NCI-H748 (cell line): ENCODE measurements around the gene AFMID.
"Not testable (repeated sequence)": the region's sequence is repeated elsewhere in the genome, so short reads cannot be mapped to it uniquely, and the experiment has no call there.

Experiments
- DNase-seq: peaks from one replicate; lab custom pipeline; 2025; ENCODE audit not compliant: unreplicated experiment; lab: John Stamatoyannopoulos, UW

Gene AFMID

GRCh38 chr17:78219396-78220150, 32.4 kb downstream of the AFMID start:
- DNase-seq: no peak

- DNase-seq: no peak
Observed at GRCh38 chr17:78223061-78223460, 35.9 kb downstream of the AFMID start.

DNA sequence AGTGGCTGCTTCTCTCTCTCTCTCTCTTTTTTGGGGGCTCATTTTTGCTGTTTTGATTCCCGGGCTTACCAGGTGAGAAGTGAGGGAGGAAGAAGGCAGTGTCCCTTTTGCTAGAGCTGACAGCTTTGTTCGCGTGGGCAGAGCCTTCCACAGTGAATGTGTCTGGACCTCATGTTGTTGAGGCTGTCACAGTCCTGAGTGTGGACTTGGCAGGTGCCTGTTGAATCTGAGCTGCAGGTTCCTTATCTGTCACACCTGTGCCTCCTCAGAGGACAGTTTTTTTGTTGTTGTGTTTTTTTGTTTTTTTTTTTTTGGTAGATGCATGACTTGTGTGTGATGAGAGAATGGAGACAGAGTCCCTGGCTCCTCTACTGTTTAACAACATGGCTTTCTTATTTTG, 36.6 kb downstream of the AFMID start:
- DNase-seq: no peak

DNA sequence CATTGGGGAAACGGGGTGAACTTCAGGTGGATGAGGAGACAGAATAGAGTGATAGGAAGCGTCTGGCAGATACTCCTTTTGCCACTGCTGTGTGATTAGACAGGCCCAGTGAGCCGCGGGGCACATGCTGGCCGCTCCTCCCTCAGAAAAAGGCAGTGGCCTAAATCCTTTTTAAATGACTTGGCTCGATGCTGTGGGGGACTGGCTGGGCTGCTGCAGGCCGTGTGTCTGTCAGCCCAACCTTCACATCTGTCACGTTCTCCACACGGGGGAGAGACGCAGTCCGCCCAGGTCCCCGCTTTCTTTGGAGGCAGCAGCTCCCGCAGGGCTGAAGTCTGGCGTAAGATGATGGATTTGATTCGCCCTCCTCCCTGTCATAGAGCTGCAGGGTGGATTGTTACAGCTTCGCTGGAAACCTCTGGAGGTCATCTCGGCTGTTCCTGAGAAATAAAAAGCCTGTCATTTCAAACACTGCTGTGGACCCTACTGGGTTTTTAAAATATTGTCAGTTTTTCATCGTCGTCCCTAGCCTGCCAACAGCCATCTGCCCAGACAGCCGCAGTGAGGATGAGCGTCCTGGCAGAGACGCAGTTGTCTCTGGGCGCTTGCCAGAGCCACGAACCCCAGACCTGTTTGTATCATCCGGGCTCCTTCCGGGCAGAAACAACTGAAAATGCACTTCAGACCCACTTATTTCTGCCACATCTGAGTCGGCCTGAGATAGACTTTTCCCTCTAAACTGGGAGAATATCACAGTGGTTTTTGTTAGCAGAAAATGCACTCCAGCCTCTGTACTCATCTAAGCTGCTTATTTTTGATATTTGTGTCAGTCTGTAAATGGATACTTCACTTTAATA, 37.3 kb downstream of the AFMID start:
- DNase-seq: no peak

DNA sequence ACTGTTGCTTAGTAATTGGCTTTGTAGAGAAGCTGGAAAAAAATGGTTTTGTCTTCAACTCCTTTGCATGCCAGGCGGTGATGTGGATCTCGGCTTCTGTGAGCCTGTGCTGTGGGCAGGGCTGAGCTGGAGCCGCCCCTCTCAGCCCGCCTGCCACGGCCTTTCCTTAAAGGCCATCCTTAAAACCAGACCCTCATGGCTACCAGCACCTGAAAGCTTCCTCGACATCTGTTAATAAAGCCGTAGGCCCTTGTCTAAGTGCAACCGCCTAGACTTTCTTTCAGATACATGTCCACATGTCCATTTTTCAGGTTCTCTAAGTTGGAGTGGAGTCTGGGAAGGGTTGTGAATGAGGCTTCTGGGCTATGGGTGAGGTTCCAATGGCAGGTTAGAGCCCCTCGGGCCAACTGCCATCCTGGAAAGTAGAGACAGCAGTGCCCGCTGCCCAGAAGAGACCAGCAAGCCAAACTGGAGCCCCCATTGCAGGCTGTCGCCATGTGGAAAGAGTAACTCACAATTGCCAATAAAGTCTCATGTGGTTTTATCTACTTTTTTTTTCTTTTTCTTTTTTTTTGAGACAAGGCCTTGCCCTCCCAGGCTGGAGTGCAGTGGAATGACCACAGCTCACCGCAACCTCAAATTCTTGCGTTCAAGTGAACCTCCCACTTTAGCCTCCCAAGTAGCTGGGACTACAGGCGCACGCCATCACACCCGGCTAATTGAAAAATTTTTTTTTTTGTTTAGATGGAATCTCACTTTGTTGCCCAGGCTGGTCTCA, 38.1 kb downstream of the AFMID start:
- DNase-seq: no peak

- DNase-seq: no peak
Observed at GRCh38 chr17:78226055-78226758, 39.0 kb downstream of the AFMID start.

GRCh38 chr17:78226759-78227454, 39.7 kb downstream of the AFMID start:
- peak; percentile 14 for DNase-seq

DNA sequence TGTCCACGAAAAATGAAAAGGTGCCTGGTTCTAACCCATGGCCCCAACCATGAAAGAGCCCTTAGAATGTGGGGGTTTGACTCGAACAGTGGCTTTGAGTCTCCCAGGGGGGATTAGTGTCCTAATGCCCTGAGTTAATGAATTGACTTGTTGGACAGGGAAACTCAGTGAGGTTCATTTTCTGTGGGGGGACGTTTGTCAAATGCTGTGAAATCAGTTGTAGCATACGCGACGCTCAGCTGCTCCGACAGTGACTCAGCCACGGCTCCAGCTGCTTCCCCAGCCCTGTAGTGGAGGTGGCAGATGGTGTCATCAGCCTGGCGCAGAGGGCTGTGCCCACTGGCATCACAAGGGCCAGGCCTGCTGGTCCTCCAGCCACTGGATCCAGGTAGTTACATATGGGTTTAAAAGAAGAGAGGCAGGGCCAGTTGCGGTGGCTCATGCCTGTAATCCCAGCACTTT, 40.3 kb downstream of the AFMID start:
- no peak for DNase-seq

- DNase-seq: no peak
Observed at GRCh38 chr17:78228176-78228575, 41.0 kb downstream of the AFMID start.

- DNase-seq: no peak
Observed at GRCh38 chr17:78230252-78230962, 43.2 kb downstream of the AFMID start.

DNA sequence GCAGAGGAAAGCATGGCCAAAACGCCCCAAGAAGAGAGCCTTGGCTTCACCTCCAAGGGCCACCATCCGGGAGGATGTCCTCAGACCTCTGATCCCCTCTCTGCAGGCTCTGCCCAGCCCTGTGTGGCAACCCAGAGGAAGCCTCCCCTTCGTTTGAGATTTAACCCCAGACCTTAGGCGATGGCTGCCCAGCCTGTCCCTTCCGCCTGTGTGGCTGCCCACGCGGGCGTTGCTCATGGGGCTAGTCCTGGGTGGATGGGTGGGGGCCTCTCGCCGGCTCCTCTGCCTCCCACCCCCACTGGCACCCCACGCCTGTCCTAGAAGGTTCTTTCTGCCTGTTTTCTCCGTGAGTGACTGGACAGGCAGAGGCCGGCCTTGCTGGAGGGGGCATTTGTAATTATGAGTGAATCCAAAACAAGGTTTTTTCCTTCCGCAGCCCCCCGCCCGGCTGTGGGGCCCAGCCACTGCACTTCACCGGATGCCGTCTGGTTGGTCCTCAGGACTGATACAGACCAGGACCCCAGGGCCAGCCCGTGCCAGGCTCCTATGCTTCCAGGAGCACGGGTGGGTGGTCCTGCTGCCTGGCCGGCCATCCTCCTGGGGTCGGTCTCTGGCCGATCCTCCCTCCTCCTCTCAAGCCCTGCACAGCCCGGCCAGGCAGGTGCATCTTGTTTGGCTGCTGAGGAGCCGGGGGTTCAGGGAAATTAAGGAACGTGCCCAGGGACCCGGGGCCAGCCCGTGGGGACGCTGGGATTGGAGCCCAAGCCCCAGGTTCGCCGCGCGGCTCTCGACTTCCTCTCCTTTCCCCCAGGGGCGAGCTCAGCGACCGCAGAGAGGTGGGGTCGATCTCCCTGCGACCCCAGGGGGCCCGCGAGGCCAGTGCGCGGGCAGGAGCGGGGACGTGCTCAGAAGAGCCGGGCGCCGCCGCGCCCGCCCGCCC, 44.1 kb downstream of the AFMID start, which contains the start of gene TMEM235:
TSS of gene TMEM235 (plus strand) at position 636 of the 940 bp plus-strand sequence. CDS start 393 bp downstream, outside the sequence.
- DNase-seq: no peak

DNA sequence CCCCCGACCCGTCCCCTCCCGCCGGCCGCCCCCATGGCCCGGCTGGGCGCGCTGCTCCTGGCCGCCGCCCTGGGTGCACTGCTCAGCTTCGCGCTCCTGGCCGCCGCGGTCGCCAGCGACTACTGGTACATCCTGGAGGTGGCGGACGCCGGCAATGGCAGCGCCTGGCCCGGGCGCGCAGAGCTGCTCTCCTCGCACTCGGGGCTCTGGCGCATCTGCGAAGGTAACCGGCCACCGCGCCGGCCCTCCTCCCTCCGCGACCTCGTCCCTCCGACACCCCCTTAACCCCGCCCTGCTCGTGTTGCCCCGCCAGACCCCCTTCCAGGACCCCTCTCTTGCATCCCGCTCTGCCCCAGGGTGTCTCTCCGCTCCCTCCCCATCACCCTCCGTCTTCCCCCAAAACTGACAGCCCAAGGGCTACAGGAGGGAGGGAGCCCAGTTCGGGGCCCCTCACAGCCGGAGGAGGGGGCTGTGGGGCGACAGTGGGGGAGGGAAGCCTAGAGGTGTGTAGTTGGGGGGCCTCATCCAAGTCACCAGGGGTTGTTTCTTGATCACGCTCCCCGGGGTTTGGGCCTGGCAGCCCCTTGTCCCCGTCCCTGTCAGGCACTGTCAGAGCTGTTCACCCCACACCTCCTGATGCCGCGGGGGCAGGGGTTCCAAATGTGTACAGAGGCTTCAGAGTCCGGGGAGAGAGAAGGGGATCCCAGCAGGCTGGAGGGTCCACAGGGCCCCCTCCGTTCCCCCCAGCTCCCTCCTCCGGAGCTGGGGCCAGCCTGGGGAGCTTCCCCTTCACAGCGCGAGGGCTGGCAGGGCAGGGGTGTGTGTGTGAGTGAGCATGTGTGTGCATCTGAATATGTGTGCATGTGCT, 45.1 kb downstream of the AFMID start:
- DNase-seq: peak; percentile 10

DNA sequence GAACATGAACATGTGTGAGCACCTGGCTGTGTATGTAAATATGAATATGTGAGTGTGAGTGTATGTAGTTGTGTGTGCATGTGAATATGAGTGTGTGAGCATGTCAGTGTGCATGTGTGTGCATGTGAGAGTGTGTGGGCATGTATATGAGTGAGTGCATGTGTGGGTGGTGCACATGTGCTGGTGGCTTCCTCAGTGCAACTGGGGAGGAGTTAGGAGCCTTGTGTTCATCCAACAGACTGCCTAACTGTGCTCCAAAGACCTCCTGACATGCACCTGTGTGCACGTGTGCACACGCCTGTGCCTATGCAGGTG, 45.7 kb downstream of the AFMID start:
- DNase-seq: no peak

DNA sequence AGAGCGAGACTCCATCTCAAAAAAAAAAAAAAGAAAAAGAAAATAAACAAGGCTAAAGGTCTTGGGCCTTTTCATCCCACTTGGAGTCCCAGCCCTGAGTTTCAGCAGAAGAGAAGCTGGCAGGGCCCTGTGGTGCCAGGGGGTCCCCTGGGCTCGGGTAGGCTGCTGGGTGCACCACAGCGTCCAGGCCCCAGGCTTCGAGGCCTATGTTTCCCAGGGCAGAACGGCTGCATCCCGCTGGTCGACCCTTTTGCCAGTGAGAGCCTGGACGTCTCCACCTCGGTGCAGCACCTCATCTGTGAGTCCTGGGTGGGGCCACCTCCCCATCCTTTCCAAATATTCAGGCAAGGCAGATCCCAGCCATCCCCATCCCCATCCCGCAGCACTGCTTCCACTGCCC, 46.5 kb downstream of the AFMID start:
- no peak for DNase-seq

- no peak for DNase-seq
Observed at GRCh38 chr17:78234261-78234865, 47.2 kb downstream of the AFMID start.

GRCh38 chr17:78235022-78235421, 47.9 kb downstream of the AFMID start:
- not testable (repeated sequence) for DNase-seq

DNA sequence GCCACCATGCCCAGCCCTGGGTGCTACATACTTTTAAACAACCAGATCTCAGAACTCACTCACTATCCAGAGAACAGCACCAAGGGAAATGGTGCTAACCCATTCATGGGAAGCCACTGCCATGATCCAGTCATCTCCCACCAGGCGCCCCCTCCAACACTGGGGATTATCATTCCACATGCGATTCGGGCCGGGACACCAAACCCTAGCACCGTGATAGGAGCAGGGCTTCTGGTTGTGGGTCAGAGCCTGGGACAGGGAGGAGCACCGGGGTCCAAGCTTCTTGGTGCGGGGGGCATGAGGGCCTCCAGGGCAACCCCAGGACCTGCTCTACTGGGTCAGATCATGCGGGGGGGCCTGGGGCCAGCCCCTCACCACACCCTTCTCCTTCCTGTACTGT, 48.7 kb downstream of the AFMID start:
- DNase-seq: no peak
